Lung (tissue), 12 donors: ENCODE measurements around the gene CENPL. TPM values are rescaled to one million over a fixed set of nuclear protein-coding genes. Genes with fewer than 3 reads are reported as not detected.
"Not testable (repeated sequence)": the region's sequence is repeated elsewhere in the genome, so short reads cannot be mapped to it uniquely, and the experiment has no call there.

Experiments
- ATAC-seq: fragments of 200-7000 bp; cut with Tn5 transposase; one replicate; pipeline ENCODE4 v1.9.1; 2020; ENCODE audit warnings: moderate number of reproducible peaks; ENCODE audit not compliant: insufficient read depth, low FRiP score
- DNase-seq, 3 donors: peaks; one replicate each; pipeline ENCODE4 v3.0.0-alpha.2; 2013 to 2017
- H3K27ac ChIP-seq, 2 donors: one replicate each; pipeline ENCODE4 v1.5.1; 2013; ENCODE audit warnings: mild to moderate bottlenecking in 2 of 2, moderate library complexity in 2 of 2, control low read depth in 1 of 2, inconsistent platforms in 1 of 2, low read depth in 1 of 2, low read length in 1 of 2
- H3K27me3 ChIP-seq, 3 donors: one replicate each; pipeline ENCODE4 v1.5.1; 2013; ENCODE audit warnings: low read length in 2 of 3; ENCODE audit not compliant: control insufficient read depth in 3 of 3, insufficient read depth in 3 of 3
- H3K36me3 ChIP-seq, 4 donors: one replicate each; pipeline ENCODE4 v1.5.1; 2013; ENCODE audit warnings: low read length in 4 of 4, mild to moderate bottlenecking in 1 of 4, moderate library complexity in 1 of 4; ENCODE audit not compliant: control insufficient read depth in 4 of 4, insufficient read depth in 4 of 4
- H3K4me1 ChIP-seq, 5 donors: one replicate each; pipeline ENCODE4 v1.5.1; 2013; ENCODE audit warnings: low read length in 5 of 5, mild to moderate bottlenecking in 2 of 5, moderate library complexity in 1 of 5; ENCODE audit not compliant: control insufficient read depth in 5 of 5, insufficient read depth in 5 of 5
- H3K4me3 ChIP-seq: one replicate; pipeline ENCODE4 v1.5.1; 2013; ENCODE audit warnings: mild to moderate bottlenecking, control low read depth, moderate library complexity
- H3K9ac ChIP-seq, 2 donors: one replicate each; pipeline ENCODE4 v1.5.1; 2013; ENCODE audit warnings: low read length in 2 of 2, control low read depth in 1 of 2; ENCODE audit not compliant: insufficient read depth in 1 of 2
- H3K9me3 ChIP-seq, 4 donors: one replicate each; pipeline ENCODE4 v1.5.1; 2013; ENCODE audit warnings: low read length in 3 of 4, mild to moderate bottlenecking in 1 of 4, moderate library complexity in 1 of 4; ENCODE audit not compliant: control insufficient read depth in 4 of 4, insufficient read depth in 3 of 4
- WGBS, 2 donors: extraction: QIAGEN DNeasy Blood & Tissue Kit; methylation state at CpG; one replicate each; pipeline ENCODE4 v1.1.7; 2013; 5-methylcytosine and 5-hydroxymethylcytosine counted together
- polyA plus RNA-seq, 2 donors: library from polyadenylated mRNA; stranded (reverse); fragments of 200-250 nt; gene quantifications; one replicate each; pipeline ENCODE4 v1.2.1, GENCODE V29; 2013
- total RNA-seq, 2 donors: library from RNA; depleted of rRNA in 1 of 2; stranded (reverse); fragments of >200 nt in 1 of 2; gene quantifications; one replicate each; pipeline ENCODE4 v1.2.1, GENCODE V29; 2014 to 2021
- TF ChIP-seq, protein P1 (sequence below): IDR thresholded peaks from 2 replicates; pipeline ENCODE4 v1.5.1; 2012; ENCODE audit warnings: mild to moderate bottlenecking; ENCODE audit errors: control extremely low read depth, extremely low read depth
- donor health status: control.
- donor health status: control.
- donor health status: Bipolar disorder and iron deficiency.
- donor health status: healthy.
- donor health status: DM: yes; HTN: yes; CAD: no.

Gene CENPL
- total and polyA plus RNA-seq, 4 donors, result 1.8 to 8.5 (median 4.5) TPM

DNA sequence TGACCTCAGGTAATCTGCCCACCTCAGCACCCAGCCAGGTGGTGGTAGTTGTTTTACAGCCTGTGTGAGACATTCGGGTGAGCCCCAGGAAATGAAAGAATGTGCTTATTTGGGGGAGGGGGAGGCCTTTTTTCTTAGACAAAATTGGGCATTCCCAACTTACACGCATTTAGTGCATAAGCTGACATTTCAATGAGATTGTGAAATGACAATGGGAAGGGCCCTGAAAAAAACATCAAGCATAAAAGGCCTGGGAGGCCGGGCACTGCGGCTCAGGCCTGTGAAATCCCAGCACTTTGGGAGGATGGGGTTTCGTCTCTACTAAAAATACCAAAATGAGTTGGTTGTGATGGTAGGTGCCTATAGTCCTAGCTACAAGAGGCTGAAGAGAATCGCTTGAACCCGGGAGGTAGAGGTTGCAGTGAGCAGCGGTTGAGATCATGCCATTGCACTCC lies 38.1 kb upstream of the CENPL start:
- TF ChIP-seq, protein P1, sequence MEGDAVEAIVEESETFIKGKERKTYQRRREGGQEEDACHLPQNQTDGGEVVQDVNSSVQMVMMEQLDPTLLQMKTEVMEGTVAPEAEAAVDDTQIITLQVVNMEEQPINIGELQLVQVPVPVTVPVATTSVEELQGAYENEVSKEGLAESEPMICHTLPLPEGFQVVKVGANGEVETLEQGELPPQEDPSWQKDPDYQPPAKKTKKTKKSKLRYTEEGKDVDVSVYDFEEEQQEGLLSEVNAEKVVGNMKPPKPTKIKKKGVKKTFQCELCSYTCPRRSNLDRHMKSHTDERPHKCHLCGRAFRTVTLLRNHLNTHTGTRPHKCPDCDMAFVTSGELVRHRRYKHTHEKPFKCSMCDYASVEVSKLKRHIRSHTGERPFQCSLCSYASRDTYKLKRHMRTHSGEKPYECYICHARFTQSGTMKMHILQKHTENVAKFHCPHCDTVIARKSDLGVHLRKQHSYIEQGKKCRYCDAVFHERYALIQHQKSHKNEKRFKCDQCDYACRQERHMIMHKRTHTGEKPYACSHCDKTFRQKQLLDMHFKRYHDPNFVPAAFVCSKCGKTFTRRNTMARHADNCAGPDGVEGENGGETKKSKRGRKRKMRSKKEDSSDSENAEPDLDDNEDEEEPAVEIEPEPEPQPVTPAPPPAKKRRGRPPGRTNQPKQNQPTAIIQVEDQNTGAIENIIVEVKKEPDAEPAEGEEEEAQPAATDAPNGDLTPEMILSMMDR, result no peak
- peaks cover 0 to 26% (median 14%) of the 10 kb centered on the region in 5 donors for H3K4me1 ChIP-seq
- H3K36me3 ChIP-seq, result peaks cover 11 to 46% (median 24%) of the 10 kb centered on the region in 4 donors
- no peaks in the 10 kb centered on the region for H3K9me3 ChIP-seq
- no peak overlapping the region for H3K9ac ChIP-seq
- ATAC-seq, result no peak
- no peaks in the 10 kb centered on the region for H3K27me3 ChIP-seq
- WGBS, 2 donors, result 75% methylated on average over 8 of the region's 8 CpGs
- DNase-seq, result no peak
- H3K4me3 ChIP-seq, result no peak overlapping the region
- no peak overlapping the region for H3K27ac ChIP-seq

DNA sequence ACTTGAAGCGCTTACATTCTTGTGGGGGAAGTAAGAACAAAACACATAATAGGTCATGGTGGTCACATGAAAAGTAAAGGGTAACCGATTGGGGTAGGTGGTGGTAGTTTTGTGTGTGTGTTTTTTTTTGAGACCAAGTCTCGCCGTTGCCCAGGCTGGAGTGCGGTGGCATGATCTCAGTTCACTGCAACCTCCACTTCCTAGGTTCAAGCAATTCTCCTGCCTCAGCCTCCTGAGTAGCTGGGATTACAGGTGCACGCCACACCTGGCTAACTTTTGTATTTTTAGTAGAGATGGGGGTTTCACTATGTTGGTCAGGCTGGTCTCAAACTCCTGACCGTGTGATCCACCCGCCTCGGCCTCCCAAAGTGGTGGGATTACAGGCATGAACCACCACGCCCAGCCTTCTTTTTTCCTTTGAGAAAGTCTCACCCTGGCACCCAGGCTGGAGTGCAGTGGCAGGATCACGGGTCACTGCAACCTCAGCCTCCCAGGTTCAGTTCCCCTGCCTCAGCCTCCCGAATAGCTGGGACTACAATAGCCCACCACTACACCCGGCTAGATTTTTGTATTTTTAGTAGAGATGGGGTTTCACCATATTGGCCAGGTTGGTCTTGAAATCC lies 37.6 kb upstream of the CENPL start:
- not testable (repeated sequence) for H3K9me3 ChIP-seq, ATAC-seq, H3K27ac ChIP-seq, H3K4me3 ChIP-seq, DNase-seq, H3K9ac ChIP-seq, H3K27me3 ChIP-seq
- H3K4me1 ChIP-seq, result peaks cover 0 to 26% (median 14%) of the 10 kb centered on the region in 5 donors
- peaks cover 15 to 49% (median 24%) of the 10 kb centered on the region in 4 donors for H3K36me3 ChIP-seq
- WGBS, 2 donors, result 88 to 89% methylated on average over 13 of the region's 13 CpGs

DNA sequence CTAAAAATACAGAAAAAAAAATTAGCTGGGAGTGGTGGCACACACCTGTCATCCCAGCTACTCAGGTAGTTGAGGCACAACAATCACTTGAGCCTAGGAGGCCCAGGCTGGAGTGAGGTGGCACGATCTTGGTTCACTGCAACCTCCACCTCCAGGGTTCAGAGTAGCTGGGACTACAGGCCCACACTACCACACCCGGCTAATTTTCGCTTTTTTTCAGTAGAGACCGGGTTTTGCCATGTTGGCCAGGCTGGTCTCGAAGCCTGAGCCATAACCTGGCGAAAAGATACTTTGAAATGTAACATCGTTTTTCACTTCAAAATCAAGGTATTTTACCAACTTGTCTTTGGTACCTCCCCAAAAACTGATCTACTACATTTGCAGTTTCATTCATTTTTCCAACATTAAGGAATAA lies 37.1 kb upstream of the CENPL start:
- no peak overlapping the region for H3K4me3 ChIP-seq
- H3K4me1 ChIP-seq, result peaks cover 0 to 23% (median 13%) of the 10 kb centered on the region in 5 donors
- ATAC-seq (no peak), DNase-seq (no peak)
- TF ChIP-seq, protein P1, result no peak
- H3K9me3 ChIP-seq, result no peaks in the 10 kb centered on the region
- peak overlapping the region in 1 of 2 donors; percentile 40 for H3K27ac ChIP-seq
- H3K27me3 ChIP-seq, result no peaks in the 10 kb centered on the region
- 95 to 97% methylated on average over 7 of the region's 7 CpGs for WGBS, 2 donors
- H3K9ac ChIP-seq, result no peak overlapping the region
- H3K36me3 ChIP-seq, result peaks cover 16 to 52% (median 26%) of the 10 kb centered on the region in 4 donors

DNA sequence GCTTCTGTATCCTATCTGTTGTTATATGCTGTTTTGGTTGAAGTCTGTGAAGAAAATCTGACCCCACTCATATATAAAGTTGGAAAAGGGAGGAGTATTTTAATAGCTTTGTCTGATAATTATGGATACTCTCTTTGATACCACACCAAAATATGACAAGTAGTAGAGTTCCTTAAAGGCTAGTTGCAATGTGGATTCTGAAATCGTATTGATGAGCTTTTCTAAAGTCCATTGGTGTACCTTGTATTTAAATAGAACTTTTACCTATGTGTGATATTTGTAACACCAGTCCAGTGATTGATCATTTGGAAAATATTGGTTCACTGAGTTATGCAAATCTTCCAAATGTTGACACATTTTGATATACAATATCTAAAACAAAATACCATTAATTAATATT lies 35.4 kb upstream of the CENPL start:
- WGBS, 2 donors, result 95 to 97% methylated on average over 1 of the region's 1 CpG
- H3K9me3 ChIP-seq, result no peaks in the 10 kb centered on the region
- DNase-seq (no peak), ATAC-seq (no peak)
- no peak overlapping the region for H3K4me3 ChIP-seq
- H3K4me1 ChIP-seq, result peaks cover 0 to 7% (median 0%) of the 10 kb centered on the region in 5 donors
- no peak overlapping the region for H3K9ac ChIP-seq
- TF ChIP-seq, protein P1, result no peak
- peaks cover 16 to 44% (median 28%) of the 10 kb centered on the region in 4 donors for H3K36me3 ChIP-seq
- H3K27me3 ChIP-seq, result no peaks in the 10 kb centered on the region
- H3K27ac ChIP-seq, result no peak overlapping the region

DNA sequence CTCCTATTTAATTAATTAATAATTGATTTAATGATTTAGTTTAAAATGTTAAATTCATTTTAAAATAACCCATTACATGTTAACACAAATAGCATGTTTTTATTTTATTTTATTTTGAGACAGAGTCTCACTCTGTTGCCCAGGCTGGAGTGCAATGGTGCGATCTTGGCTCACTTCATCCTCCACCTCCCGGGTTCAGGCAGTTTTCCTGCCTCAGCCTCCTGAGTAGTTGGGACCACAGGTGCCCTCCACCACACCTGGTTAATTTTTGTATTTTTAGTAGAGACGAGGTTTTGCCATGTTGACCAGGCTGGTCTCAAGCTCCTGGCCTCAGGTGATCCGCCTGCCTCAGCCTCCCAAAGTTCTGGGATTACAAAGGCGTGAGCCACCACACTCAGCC lies 34.9 kb upstream of the CENPL start:
- H3K4me3 ChIP-seq, H3K9me3 ChIP-seq, H3K27ac ChIP-seq, H3K27me3 ChIP-seq, DNase-seq, H3K9ac ChIP-seq, ATAC-seq, H3K4me1 ChIP-seq: not testable (repeated sequence)
- peaks cover 13 to 41% (median 25%) of the 10 kb centered on the region in 4 donors for H3K36me3 ChIP-seq
- 98 to 100% methylated on average over 5 of the region's 5 CpGs for WGBS, 2 donors
